Measurements from ENCODE around the gene PARK7. TPM values are rescaled to one million over a fixed set of nuclear protein-coding genes. Genes with fewer than 3 reads are reported as not detected.

PARK7 gene
- total RNA-seq, 2 donors from 2014 or later = 385 to 475 TPM

Other genes with a start within 250 kb of the PARK7 start
- gene VAMP3, start 190.4 kb upstream of the PARK7 start, total RNA-seq = 10 to 100 TPM; 20.4 to 28.5 TPM
- 1 to 10 TPM; 3.5 to 7.5 TPM for gene PER3, start 177.4 kb upstream of the PARK7 start, total RNA-seq
- under 1 TPM in 1 of 2 donors, not detected in 1; 0.14 TPM for gene UTS2, start 108.6 kb upstream of the PARK7 start, total RNA-seq
- gene TNFRSF9, start 20.9 kb upstream of the PARK7 start, total RNA-seq = 10 to 100 TPM; 10.8 to 66.8 TPM
- gene ERRFI1, start 64.6 kb downstream of the PARK7 start, total RNA-seq = 1 to 10 TPM; 1.9 to 2.3 TPM

All from activated naive CD4-positive, alpha-beta T cell treated with anti-CD3 and anti-CD28 coated beads, Interleukin-2, amount 50 U/mL, for 72 hours (primary cell).